Breast epithelium (tissue), 3 donors: ENCODE results near the gene STARD7.

Source experiments
- POLR2A ChIP-seq: fragments of 450-650 bp; IDR thresholded peaks from one replicate; pipeline ENCODE4 v1.6.1; 2016; ENCODE audit warnings: antibody characterized with exemption, mild to moderate bottlenecking, moderate library complexity
- POLR2AphosphoS5 ChIP-seq, 3 donors: sonication (generic); formaldehyde crosslinking; IDR thresholded peaks; one replicate each; pipeline ENCODE4 v1.6.1; 2017; ENCODE audit warnings: antibody characterized with exemption in 3 of 3
- TF ChIP-seq, protein P1 (sequence below), 3 donors: fragments of 450-650 bp; IDR thresholded peaks; one replicate each; pipeline ENCODE4 v1.5.1; 2016 to 2017; ENCODE audit warnings: antibody characterized with exemption in 3 of 3, mild to moderate bottlenecking in 3 of 3, moderate library complexity in 3 of 3

DNA sequence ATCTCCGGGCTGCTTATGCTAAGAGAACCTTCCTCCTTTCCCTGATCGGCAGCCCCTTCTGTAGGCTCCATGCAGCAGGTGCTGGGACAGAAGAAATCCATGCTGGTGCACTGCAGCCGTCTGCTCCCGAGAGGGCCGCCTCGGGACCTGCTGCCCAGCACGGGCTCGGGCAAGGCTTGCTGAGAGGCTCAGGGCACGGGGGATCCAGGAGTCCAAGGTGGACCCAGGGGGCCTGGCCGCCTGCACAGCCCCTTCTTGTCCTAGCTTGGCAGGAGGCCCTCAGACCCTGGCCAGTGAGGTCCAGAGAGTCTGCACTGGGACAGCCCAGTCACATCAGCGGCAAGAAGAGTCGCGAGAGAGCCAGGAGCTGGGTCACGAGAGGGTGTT lies 50.1 kb downstream of the STARD7 start:
- no peak for TF ChIP-seq POLR2A
- TF ChIP-seq, protein P1, sequence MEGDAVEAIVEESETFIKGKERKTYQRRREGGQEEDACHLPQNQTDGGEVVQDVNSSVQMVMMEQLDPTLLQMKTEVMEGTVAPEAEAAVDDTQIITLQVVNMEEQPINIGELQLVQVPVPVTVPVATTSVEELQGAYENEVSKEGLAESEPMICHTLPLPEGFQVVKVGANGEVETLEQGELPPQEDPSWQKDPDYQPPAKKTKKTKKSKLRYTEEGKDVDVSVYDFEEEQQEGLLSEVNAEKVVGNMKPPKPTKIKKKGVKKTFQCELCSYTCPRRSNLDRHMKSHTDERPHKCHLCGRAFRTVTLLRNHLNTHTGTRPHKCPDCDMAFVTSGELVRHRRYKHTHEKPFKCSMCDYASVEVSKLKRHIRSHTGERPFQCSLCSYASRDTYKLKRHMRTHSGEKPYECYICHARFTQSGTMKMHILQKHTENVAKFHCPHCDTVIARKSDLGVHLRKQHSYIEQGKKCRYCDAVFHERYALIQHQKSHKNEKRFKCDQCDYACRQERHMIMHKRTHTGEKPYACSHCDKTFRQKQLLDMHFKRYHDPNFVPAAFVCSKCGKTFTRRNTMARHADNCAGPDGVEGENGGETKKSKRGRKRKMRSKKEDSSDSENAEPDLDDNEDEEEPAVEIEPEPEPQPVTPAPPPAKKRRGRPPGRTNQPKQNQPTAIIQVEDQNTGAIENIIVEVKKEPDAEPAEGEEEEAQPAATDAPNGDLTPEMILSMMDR (IDR thresholded peaks at IDR 0.05) = no peak
- TF ChIP-seq POLR2AphosphoS5 (IDR thresholded peaks at IDR 0.05) = no peak
